Activated CD8-positive, alpha-beta T cell treated with anti-CD3 and anti-CD28 coated beads for 36 hours (primary cell): ENCODE measurements around the gene LRFN4. TPM values are rescaled to one million over a fixed set of nuclear protein-coding genes. Genes with fewer than 3 reads are reported as not detected.

ENCODE experiments used
- ATAC-seq: fragments of 200-7000 bp; cut with Tn5 transposase; one replicate; pipeline ENCODE4 v1.10.0; 2021; ENCODE audit warnings: mild to moderate bottlenecking, moderate library complexity
- CTCF ChIA-PET: fragments of 350-600 bp; sonication (Branson Sonifier 250); formaldehyde crosslinking; loops from one replicate; lab custom pipeline; 2021; ENCODE audit warnings: antibody characterized with exemption; lab: Charles Lee
- POLR2A ChIA-PET: fragments of 350-600 bp; sonication (Branson Sonifier 250); formaldehyde crosslinking; loops from one replicate; lab custom pipeline; 2021; ENCODE audit warnings: antibody characterized with exemption; lab: Charles Lee
- DNase-seq: peaks from one replicate; pipeline ENCODE4 v3.0.0-alpha.2; 2020
- H3K27ac Mint-ChIP-seq: one replicate; pipeline ENCODE4 v1.8.0; 2021; ENCODE audit warnings: mild to moderate bottlenecking, mixed read lengths
- H3K27me3 Mint-ChIP-seq: one replicate; pipeline ENCODE4 v1.8.0; 2021; ENCODE audit warnings: mixed read lengths
- H3K36me3 Mint-ChIP-seq: one replicate; pipeline ENCODE4 v1.8.0; 2021; ENCODE audit warnings: low read depth, mixed read lengths
- H3K4me1 Mint-ChIP-seq: one replicate; pipeline ENCODE4 v1.8.0; 2021; ENCODE audit warnings: low read depth, mixed read lengths
- H3K4me3 Mint-ChIP-seq: one replicate; pipeline ENCODE4 v1.8.0; 2021; ENCODE audit warnings: mild to moderate bottlenecking, moderate library complexity, mixed read lengths
- H3K9me3 Mint-ChIP-seq: one replicate; pipeline ENCODE4 v1.8.0; 2021; ENCODE audit warnings: mixed read lengths
- CTCF ChIP-seq: fragments of 200-600 bp; IDR thresholded peaks from one replicate; pipeline ENCODE4 v1.8.0; 2022; ENCODE audit warnings: antibody characterized with exemption, mild to moderate bottlenecking
- intact Hi-C: fragments of 100-400 bp; cut with micrococcal nuclease; formaldehyde crosslinking; loops from one replicate; pipeline ENCODE4 v1.10.0; 2022
- total RNA-seq, 2 experiments: library from RNA; stranded (reverse); gene quantifications; one replicate each; pipeline ENCODE4 v1.2.3, GENCODE V29; 2021

The LRFN4 gene
- total RNA-seq, 2 experiments from 2014 or later: 36.0 to 39.2 TPM

DNA sequence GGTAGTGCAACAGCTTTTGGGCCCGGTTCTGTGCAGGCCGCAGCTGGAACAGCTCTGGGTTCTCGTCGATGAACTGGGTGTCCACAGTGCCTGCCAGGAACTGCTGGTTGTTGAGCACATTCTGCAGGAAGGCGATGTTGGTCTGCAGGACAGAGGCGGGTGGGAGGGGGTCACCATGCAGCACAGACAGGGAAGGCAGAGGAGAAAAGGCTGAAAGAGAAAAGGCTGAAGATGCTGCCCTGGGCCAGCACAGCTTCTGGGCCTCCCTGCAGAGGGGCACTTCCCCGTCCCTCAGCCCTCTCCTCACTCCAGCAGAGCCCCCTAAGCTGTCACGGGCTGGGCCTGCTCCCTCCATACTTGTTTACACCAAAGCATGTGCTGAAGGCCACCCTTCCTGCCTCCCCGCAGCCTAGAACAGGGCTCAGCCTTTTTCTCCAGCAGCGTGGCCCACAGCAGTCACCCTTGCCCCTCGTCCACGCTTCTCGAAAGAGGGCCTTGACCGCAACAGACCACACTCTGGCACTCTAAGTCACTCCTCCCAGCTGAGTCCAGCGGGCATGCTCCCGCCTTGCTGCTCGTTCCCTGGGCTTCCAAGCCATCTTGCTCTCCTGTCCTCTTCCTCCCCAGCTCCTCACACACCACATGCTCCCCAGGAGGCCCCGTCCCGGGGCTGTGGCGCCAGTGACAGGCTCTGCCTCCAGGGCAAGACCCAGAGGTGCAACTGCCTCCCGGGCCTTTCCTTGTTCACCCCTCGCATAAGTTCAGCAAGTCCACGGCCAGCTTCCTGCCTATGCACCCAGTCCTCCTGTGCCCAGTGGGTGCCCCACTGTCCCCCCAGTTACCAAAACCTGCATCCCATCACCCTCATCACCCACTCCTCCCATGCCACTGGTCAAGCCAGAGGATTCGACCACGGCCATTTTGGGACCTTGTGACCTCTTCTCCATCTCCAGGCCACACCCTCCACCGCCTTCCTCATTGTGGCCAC, 3.3 kb upstream of the LRFN4 start:
- Mint-ChIP-seq H3K36me3 (peaks cover 2% of the 10 kb centered on the region), H3K27ac (no peak overlapping the region), H3K9me3 (no peaks in the 10 kb centered on the region), H3K27me3 (no peaks in the 10 kb centered on the region), H3K4me3 (no peak overlapping the region), H3K4me1 (peaks cover 14% of the 10 kb centered on the region)
- DNase-seq (no peak), ATAC-seq (no peak)
- ChIA-PET CTCF (no interaction called here), POLR2A (interaction anchor here (3.9 kb wide), 1 partner anchor 9 kb away, joined by 66 read pairs; the partner anchor contains the start of gene RCE1)
- intact Hi-C loops: no loop called here
- no peak for TF ChIP-seq CTCF

- H3K27me3 Mint-ChIP-seq: no peaks in the 10 kb centered on the region
- H3K27ac Mint-ChIP-seq: no peak overlapping the region
- ChIA-PET POLR2A (interaction anchor here (3.9 kb wide), 1 partner anchor 10 kb away, joined by 66 read pairs; the partner anchor contains the start of gene RCE1), CTCF (no interaction called here)
- TF ChIP-seq CTCF: no peak
- no peak for ATAC-seq
- intact Hi-C loops: no loop called here
- H3K4me3 Mint-ChIP-seq: no peak overlapping the region
- H3K9me3 Mint-ChIP-seq: no peaks in the 10 kb centered on the region
- H3K36me3 Mint-ChIP-seq: peaks cover 4% of the 10 kb centered on the region
- no peak for DNase-seq
- peaks cover 14% of the 10 kb centered on the region for H3K4me1 Mint-ChIP-seq
Observed at GRCh38 chr11:66854231-66854661, 2.6 kb upstream of the LRFN4 start.

GRCh38 chr11:66854729-66855211, 2.1 kb upstream of the LRFN4 start:
- Mint-ChIP-seq H3K27ac (no peak overlapping the region), H3K4me3 (no peak overlapping the region), H3K9me3 (no peaks in the 10 kb centered on the region), H3K36me3 (peaks cover 4% of the 10 kb centered on the region), H3K27me3 (no peaks in the 10 kb centered on the region), H3K4me1 (peaks cover 14% of the 10 kb centered on the region)
- ATAC-seq: no peak
- TF ChIP-seq CTCF: no peak
- intact Hi-C loops: no loop called here
- ChIA-PET POLR2A (interaction anchor here (3.9 kb wide), 1 partner anchor 10 kb away, joined by 66 read pairs; the partner anchor contains the start of gene RCE1), CTCF (interaction anchor here (1.0 to 1.7 kb wide), 2 partner anchors 21 to 159 kb away, joined by 4 read pairs; no protein-coding TSS in a partner anchor)
- DNase-seq: no peak

GRCh38 chr11:66855574-66856495, 1.0 kb upstream of the LRFN4 start:
- ATAC-seq (peak; percentile 89), DNase-seq (peak; percentile 90)
- H3K4me3 Mint-ChIP-seq: peak overlapping the region; percentile 89
- H3K4me1 Mint-ChIP-seq: peaks cover 14% of the 10 kb centered on the region
- ChIA-PET POLR2A (interaction anchor here (3.9 kb wide), 1 partner anchor 12 kb away, joined by 66 read pairs; the partner anchor contains the start of gene RCE1), CTCF (interaction anchor here (0.8 to 1.7 kb wide), 5 partner anchors 10 to 276 kb away, joined by 3 to 5 read pairs (median 4); no protein-coding TSS in a partner anchor)
- peak overlapping the region; percentile 77 for H3K27ac Mint-ChIP-seq
- intact Hi-C loops: no loop called here
- peaks cover 4% of the 10 kb centered on the region for H3K36me3 Mint-ChIP-seq
- no peak for TF ChIP-seq CTCF
- no peaks in the 10 kb centered on the region for H3K9me3 Mint-ChIP-seq
- no peaks in the 10 kb centered on the region for H3K27me3 Mint-ChIP-seq
